ENCODE data around the gene TRIM26. TPM values are rescaled to one million over a fixed set of nuclear protein-coding genes. Genes with fewer than 3 reads are reported as not detected.

The TRIM26 gene
- total RNA-seq, 1 experiment from 2014 or later, result 44.8 TPM

GRCh38 chr6:30162265-30163089 lies 50.7 kb downstream of the TRIM26 start:
- intact Hi-C loops (cut with micrococcal nuclease; ENCODE audit: unreplicated experiment), result no loop called here
- Histone ChIP-seq H3K4me3 (ENCODE audit: low read depth in 2 of 2, low read length in 2 of 2) (peak overlapping the region; percentile 29 to 52), H3K27me3 (ENCODE audit: control insufficient read depth, insufficient read depth, low read length) (peaks cover 6% of the 10 kb centered on the region; the same call in 1 of the 2 replicates), H3K27ac (ENCODE audit: low read length) (no peak overlapping the region), H3K4me1 (ENCODE audit: control insufficient read depth, insufficient read depth, low read length) (no peaks in the 10 kb centered on the region), H3K9me3 (ENCODE audit: control insufficient read depth, insufficient read depth, low read depth, low read length) (no peaks in the 10 kb centered on the region), H3K36me3 (ENCODE audit: control insufficient read depth, insufficient read depth, low read length) (no peaks in the 10 kb centered on the region)
- DNase-seq (ENCODE audit: low read depth, low spot score), result no peak
- CTCF ChIA-PET, result no interaction called here
- in situ Hi-C loops (cut with HindIII; ENCODE audit: low pct_unique_long_range_greater_than_20kb, low sequenced_read_pairs), result no loop called here
- POLR2A ChIA-PET, result no interaction called here
- ATAC-seq, result no peak
- TF ChIP-seq REST (IDR thresholded peaks at IDR 0.05; ENCODE audit: insufficient read depth in 1 of 2, low read depth in 2 of 2, low read length in 1 of 2) (no peak), TCF7L2 (IDR thresholded peaks at IDR 0.05; ENCODE audit: low read depth, low read length) (no peak), CTCF (IDR thresholded peaks at IDR 0.05) (no peak), POLR2AphosphoS5 (IDR thresholded peaks at IDR 0.05; ENCODE audit: low read depth, low read length) (no peak), SIN3A (IDR thresholded peaks at IDR 0.05; ENCODE audit: borderline replicate concordance, insufficient read depth, low read depth, low read length) (no peak)
- no TSS peak for BruUV-seq (replicated peaks)

- intact Hi-C loops (cut with micrococcal nuclease; ENCODE audit: unreplicated experiment) (no loop called here), in situ Hi-C loops (cut with HindIII; ENCODE audit: low pct_unique_long_range_greater_than_20kb, low sequenced_read_pairs) (no loop called here)
- ChIA-PET CTCF (no interaction called here), POLR2A (no interaction called here)
- TF ChIP-seq TCF7L2 (IDR thresholded peaks at IDR 0.05; ENCODE audit: low read depth, low read length) (no peak), SIN3A (IDR thresholded peaks at IDR 0.05; ENCODE audit: borderline replicate concordance, insufficient read depth, low read depth, low read length) (no peak), POLR2AphosphoS5 (IDR thresholded peaks at IDR 0.05; ENCODE audit: low read depth, low read length) (no peak), REST (IDR thresholded peaks at IDR 0.05; ENCODE audit: insufficient read depth in 1 of 2, low read depth in 2 of 2, low read length in 1 of 2) (no peak), CTCF (IDR thresholded peaks at IDR 0.05) (no peak)
- ATAC-seq (no peak), DNase-seq (ENCODE audit: low read depth, low spot score) (no peak)
- Histone ChIP-seq H3K36me3 (ENCODE audit: control insufficient read depth, insufficient read depth, low read length) (no peaks in the 10 kb centered on the region), H3K9me3 (ENCODE audit: control insufficient read depth, insufficient read depth, low read depth, low read length) (no peaks in the 10 kb centered on the region), H3K4me3 (ENCODE audit: low read depth in 2 of 2, low read length in 2 of 2) (no peak within 1 kb of the TSS), H3K27me3 (ENCODE audit: control insufficient read depth, insufficient read depth, low read length) (peaks cover 8% of the 10 kb centered on the region; the same call in 1 of the 2 replicates), H3K4me1 (ENCODE audit: control insufficient read depth, insufficient read depth, low read length) (no peaks in the 10 kb centered on the region), H3K27ac (ENCODE audit: low read length) (no peak within 1 kb of the TSS)
- BruUV-seq (replicated peaks), result no TSS peak
Observed at GRCh38 chr6:30160785-30161531, 52.2 kb downstream of the TRIM26 start, which contains the start of gene TRIM10. Gene TRIM10 (minus strand): TSS chr6:30161211. CDS start chr6:30160858, 353 bp downstream.

Measured in Panc1 (cell line).